ENCODE data around the gene UBE2D2.

UBE2D2 gene

DNA sequence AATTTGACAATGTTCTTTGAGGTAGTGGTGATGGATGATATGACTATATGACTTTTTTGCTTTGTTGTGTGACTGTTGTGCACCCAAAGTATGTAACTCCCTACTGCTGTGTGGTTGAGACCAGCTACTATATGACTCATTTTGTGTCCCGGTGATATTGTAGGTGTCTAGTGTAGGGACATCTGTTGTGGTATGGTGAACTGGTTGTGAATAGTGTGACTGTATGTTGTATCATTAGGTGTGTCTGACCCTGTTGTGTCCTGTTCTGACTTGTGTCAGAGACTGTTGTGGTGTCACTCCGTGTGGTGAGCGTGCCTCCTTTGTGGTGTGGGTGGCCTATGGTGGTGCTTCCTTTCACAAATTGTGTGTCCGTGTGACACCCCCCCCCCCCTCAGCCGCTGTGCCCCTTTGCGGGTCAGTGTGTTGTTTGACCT lies 75.9 kb downstream of the UBE2D2 start:
- no peak for FAIRE-seq

DNA sequence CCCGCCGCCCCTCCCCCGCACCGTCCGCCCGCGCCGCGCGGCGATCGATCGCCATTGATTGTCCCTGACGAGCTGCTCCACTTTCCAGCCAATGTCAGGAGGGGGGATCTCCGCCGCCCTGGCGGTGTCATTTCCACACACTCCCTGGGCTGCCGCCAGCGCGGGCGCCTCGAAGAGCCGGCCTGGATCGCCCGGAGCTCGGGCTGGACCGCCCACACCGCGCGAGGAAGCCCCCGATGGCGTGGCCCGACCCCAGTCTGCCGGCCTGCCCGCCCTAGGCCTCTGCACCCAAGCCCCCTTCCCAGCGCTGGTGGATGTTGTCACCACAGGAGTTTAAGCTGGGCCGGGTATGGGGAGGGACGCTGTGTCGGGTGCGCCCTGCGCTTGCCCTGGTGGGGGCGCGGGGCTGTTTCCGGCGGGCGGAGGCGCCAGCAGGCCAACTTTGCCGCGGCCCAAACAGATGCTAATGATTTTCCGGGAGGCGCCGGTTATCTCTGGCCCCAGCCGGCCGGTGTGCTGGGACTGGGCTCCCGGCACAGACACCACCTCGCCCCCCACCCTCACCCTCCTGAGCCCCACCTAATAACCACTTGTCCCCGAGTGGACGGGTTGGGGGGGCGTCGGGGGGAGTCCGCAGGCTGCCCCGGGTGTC lies 76.4 kb downstream of the UBE2D2 start:
- no peak for FAIRE-seq

DNA sequence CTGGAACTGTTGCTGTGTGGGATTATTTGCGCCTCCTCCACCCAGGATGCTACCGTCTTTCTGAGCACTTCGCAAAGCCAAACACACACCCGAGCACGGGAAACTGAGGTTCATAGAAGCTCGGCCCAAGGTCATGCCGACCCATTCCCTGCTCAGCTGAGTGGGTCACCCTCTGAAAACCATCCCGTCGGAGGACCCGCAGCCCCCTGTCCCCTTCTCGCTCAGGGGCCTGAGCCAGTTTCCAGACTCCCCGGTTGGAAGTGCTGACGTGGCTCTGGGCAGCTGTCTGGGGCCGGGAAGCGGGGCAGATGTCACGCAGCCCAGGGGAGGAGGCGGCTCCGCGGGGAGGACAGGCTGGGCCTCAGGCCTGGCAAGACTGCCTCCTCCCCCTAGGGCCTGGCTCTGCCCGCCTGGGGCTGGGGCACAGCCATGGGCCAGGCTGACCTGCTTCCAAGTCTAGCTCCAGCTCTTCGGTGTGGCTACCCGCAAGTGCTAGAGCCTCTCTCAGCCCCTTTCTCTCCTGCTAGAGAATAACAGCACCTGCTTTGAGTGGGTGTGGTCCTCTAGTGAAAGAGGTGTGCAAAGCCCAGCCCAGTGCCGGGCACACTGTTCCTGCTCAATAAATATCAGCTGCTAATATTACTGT lies 77.1 kb downstream of the UBE2D2 start:
- FAIRE-seq, result no peak

DNA sequence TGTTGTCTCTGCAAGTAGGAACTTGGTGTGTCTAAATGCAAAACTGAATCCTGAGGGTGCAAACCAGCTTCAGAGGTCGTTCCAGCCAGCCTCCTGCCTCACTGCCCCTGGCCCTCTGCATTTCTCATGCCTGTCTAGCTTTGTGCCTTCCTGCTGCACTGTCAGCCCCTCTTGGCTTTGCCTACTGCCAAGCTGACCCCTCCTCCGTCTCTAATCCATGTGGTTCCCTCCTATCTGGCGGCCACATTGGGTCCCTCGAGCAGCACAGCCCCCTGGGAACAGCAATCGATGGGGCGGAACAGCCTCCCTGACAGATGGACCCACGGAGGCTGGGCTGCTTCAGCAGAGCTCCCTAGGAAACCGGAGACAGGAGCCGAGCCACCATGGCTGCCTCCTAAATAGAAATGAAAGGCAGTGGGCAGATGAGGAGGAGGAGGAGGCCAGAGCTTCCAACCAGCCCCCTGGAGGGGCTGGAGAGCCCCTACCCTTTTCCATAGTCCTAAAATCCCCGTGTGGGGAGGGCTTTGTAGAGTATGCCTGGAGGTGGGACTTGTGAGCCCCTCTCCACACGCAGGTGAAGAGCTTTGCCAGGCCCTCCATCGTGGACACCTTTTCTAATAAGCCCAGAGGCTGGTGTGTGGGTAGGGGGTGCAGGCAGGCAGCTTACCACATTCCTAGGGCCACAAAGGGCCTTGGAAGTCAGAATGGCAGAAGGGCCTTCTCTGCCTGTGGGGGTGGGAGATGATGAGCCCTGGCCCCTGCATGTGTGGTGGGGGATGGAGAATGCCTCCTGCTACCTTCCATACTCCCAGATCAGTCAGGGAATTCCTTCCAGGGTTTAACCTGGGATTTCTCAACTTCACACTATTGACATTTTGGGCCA lies 77.8 kb downstream of the UBE2D2 start:
- no peak for FAIRE-seq

DNA sequence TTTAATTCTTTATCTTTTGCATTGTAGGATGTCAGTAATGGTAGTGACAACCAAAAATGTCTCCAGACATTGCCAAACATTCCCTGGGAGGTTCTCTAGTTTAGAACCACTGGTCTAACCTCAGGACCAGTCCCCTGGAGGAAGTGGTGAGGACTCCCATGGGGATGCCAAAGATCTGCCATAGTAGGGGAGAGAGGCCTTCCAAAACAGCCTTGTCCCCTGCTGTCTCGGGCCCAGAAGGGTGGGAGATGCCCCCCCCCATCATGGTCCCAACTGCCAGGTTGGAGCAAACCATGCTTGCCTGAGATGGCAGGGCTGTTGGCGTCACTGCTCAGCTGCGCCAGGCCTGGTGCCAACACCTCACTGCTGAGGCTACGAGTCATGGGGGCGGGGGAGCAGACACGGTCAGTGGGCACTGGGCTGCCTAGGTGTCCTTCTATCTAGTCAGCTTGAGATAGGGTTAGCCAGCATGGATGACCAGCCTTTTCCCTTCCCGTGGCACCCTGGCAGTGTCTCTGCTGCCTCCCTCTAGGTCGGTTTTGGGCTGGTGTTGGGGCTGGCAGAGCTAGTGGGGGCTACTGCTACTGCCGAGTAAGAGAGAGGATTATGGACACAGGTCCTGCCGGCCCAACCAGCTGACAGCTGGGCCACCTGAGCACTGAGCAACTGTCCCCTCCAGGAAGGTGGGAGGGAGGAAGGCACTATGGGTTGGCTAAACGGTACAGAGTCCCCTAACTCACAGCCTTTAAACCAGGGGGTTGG lies 78.7 kb downstream of the UBE2D2 start:
- FAIRE-seq, result no peak

DNA sequence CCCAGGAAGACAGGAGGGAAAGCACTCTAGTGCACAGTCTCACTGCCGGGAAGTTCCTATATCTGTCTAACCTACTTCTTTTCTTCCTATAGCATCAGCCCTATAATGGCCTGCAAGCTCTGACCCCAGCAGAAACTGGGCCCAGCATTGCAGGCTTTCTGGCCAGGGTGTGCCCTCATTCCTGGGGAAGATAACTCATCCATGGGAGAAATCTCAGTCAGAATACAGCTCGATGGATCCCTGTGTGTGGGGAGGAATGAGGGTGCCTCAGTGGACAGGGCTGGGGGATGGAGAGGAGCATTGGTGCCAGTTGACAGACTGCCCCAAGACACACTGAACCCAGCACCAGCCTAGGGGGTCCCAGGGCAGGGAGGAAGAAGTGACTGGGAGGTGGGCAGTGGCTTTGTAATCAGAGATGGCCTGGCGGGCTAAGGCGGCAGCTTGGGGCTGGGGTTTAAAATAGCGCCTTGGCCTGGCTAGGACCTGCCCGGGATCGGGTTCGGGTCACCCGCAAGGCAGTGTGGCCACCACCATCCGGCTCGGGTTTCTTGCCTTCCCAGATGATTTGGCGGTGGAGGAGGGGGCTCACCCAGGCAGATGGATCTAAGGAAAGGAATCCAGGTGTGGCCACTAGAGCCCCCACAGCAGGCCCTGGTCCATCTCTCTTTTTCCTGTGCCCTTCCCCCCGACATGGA lies 79.4 kb downstream of the UBE2D2 start:
- FAIRE-seq, result no peak

DNA sequence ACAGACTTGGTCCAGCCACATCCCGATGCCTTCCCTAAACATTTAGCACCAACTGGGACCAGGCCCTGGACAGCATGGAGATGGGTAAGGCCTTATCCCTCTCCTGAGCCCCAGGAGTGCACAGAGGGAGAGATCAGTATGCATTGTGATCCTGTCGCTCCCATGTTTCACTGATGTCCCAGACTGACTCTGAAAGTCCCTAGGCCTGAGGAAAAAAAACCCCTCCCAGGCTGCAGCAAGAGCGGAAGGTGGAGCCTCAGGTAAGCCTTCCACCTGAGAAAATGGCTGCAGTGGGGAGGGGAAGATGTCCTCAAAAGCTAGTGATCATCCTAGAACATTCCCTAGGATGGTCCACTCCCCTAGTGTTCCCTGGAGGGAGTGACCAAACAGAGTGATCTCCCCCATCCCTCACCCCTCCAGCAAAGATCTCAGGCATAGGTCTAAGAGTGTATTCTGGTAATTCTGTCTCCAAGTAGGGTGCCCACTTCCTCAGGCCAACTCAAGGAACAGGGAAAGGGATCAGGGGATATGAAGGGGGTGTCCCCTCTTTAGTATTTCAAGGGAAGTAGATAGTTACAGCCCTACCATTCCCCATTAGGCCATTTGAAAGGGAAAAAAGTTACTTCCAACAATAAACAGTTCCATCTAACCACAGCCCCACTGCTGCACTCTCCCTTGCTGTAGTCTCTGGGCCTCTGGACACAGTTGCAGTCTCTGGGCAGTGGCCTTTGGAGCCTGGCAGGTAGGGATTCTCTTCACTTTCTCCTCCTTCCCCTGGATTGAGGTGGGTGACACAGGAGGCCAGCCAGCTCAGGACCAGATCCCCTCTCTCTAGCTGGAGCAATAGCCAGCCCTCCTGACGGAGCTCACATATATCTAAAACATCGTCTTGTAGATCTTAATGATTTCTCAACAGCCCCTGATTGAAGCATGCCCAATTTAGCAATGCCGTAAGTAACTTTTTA lies 80.3 kb downstream of the UBE2D2 start:
- FAIRE-seq, result no peak

DNA sequence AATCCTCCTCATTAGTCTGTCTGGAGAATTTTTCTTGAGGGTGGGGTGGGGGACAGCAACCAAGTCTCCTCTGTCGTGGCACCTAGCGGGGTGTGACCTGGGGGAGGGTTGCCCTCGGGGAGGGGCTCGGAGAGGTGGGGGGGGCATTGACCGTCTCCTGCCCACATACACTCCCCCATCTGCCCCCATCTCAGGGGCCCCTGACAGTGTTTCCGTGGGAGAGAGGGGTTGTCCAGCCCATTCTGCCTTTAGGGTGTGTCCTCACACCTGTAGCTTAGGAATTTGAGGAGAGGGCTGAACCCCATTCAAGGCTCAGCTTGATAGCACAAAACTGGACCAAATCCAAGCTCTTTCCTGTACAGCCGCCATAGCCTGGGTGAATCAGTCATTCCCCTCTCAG lies 81.1 kb downstream of the UBE2D2 start:
- no peak for FAIRE-seq

DNA sequence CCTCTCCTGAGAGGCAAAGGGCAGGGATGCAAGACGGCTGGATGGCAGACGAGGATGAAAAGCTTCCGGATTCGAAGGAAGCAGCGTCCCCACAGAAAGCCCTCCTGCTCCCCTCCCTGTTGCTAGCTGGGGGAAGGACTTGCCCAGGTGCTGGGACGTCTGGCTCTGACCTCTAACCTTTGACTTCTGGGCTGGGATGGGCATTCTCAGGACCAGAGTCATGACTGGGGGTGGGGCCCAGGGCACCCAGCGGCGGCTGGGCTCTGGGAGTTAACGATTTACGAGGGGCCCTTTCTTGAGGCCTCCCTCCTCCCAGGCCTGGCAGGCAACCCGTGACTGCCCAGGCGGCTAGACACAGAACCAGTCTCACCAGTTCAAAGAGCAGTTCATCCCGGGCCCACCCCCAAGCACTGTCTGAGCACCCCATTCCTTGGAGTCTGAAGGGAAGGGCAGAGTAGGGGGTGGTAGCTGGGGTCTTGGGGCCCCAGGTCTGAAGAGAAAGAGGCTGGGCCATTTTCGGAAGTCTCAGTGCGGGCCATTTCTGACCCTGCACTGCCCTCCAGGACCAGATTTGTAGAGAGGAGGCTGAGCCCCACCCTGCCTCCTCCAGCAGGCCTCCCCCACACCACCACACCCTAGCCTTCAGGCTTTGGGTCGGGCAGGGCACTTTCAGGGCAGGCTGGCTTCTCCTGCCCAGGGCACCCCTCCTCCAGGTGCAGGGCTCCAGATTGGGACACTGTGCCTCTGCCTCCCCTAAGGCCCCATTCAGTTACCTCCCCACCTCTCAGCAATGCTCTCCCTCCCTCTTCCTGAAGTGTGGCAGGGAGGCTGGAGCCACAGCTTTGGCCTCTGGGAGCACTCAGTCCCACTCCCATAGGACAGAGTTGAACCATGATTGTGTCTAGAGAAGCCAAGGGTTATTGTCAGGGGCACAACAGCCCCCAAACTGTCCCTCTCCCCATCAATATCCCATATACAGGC lies 82.0 kb downstream of the UBE2D2 start:
- no peak for FAIRE-seq

DNA sequence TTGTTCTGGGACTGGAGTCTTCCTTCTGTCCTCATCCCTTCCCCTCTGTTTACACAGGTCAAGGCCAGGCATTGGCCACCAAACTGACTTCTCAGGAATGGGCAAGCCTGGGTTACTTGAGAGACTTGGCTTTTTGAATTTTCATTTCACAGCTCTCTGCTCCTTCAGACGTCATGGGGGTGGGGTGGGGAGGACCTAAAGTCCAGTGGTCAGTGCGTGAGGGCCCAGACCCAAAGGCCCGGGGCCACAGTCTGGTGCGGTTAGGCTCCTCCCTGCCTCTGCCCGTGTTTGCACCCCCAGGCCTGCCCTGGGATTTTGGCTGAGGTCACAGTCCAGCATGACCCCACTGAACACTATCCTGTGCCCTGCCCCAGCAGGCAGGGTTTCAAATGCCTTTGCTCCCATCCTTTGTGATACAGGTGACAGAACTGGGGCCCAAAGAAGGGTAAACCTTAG lies 82.9 kb downstream of the UBE2D2 start:
- FAIRE-seq, result no peak

DNA sequence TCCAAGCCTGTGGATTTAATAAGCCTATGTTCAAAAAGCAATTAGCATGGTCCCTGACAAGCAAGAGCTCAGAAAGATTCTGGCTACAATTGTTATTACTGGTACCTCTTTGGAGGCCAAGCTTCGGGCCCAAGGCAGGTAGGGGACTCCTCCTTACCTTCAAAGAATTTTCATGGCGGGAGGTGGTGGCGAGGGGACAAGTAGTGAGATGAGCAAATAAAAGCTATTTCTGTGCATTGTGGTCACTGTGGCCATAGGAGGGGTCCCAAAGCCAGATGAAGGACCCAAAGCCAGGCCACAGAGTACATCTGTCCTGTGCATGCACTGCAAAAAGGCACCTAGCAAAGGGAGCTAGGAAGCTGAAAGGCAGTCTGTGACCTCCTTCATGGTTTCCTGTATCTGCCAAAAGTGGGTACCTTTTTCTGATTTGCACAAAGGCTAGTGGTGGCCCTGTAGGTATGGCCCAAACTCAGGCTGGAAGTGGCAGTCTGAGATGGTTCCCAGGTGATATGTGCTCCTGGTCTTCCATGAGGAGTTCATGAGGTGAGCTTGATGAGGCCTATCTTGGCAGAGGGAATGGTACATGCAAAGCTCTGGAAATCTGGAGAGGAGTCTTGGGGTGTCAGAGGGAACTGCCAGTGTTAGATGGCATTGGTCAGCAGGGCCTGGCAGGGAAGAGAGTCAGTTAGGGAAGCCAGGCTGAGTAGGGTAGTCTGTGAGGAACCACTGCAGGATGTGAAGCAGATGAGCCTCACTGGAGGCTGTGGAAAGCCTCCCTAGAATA lies 83.7 kb downstream of the UBE2D2 start:
- FAIRE-seq, result no peak

DNA sequence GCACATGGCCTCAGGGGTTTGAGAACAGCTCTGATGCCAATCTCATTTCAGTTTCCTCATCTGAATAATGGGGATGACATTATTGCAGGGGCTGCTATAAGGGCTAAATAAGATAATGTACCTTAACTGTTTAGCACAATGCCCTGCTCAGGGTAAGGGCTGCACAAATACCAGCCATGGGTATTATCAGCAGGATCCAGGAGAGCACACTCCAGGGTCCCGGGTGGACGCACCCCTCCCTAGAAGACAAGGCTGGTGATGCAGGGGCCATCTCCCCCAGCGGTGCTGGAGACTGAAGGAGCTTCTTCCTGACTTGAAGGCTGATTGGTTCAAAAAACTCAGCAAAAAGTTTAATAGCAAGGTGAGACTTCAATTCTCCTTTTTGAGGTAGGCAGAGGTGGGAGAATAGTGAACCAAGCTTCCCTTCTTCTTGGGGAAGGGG lies 84.3 kb downstream of the UBE2D2 start:
- no peak for FAIRE-seq

DNA sequence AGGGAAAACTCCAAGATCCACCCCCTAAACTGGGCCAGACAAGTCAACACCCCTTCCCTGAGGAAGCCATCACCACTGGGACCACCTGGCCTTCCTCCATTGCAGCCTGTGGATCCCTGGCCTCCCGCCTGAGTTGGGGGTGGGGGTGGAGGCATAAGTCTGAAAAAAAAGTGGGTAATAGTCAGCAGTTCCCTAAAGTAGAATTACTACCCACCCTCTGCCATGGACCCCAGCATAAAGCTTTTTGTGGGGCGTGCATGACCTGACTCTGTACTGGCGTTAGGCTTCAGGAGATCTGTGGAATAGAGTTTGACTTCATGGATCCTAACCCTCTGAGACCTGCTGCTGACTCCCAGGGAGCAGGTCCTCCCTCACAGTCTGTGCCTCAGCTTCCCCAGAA lies 85.0 kb downstream of the UBE2D2 start:
- FAIRE-seq, result no peak

DNA sequence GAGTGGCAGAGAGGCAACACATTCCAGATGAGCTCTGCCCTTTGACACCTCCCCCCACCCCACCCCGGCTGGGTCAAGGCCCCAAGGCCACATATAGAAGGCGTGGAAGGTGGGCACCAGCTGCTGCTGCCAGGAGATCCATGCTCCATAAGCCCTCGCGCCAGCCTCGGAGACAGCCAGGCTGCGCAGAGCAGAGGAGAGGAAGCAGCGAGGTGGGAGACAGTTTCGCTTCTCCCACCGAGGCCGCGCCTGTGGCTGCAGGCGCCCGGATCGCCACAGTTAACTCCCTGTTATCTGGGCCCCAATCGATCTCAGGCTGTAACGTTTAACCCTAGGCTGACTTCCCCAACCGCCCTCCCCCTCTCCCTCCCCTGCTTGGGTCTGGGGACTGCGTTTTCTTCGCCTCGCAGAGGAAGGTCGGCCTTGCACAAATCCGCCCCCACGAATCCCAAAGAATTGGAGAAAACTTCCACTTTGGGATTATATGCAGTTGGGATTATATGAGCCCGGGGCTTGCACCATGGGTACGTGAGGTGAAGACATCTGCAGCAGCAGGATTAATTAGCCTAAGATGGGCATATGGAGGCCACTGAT lies 85.9 kb downstream of the UBE2D2 start:
- no peak for FAIRE-seq

DNA sequence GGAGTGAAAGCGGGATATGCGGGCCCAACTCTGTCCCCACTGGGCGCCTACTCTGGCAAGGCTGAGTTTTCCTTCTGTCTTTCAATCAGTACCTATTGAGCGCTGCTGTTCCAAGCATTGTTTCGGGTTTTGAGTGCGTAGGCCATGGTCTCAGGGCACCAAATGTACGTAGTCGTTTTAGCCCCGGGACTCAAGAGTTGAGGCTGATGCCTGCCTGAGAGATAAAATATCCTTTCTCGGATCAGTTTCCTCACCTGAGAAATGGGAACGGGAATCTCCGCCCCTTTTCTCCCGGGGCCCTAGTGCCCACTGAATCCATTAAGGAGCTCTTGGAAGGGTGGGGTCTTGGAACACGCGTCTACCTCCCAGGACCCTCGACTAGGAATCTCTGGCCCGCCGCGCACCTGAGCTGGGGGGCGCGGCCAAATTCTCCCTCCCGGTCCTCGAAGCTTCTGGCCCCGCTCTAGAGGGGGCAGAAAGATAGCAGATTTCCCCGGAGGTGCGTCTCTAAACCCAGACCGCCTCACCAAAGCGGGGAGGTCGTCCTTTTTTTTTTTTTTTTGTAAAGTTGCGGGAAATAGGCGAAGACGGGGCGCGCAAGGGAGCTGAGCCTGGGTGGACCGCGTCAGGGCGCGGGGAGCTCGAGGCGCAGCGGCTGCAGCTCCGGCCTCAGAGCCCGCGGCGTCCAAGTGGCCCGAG lies 86.5 kb downstream of the UBE2D2 start:
- FAIRE-seq, result no peak

DNA sequence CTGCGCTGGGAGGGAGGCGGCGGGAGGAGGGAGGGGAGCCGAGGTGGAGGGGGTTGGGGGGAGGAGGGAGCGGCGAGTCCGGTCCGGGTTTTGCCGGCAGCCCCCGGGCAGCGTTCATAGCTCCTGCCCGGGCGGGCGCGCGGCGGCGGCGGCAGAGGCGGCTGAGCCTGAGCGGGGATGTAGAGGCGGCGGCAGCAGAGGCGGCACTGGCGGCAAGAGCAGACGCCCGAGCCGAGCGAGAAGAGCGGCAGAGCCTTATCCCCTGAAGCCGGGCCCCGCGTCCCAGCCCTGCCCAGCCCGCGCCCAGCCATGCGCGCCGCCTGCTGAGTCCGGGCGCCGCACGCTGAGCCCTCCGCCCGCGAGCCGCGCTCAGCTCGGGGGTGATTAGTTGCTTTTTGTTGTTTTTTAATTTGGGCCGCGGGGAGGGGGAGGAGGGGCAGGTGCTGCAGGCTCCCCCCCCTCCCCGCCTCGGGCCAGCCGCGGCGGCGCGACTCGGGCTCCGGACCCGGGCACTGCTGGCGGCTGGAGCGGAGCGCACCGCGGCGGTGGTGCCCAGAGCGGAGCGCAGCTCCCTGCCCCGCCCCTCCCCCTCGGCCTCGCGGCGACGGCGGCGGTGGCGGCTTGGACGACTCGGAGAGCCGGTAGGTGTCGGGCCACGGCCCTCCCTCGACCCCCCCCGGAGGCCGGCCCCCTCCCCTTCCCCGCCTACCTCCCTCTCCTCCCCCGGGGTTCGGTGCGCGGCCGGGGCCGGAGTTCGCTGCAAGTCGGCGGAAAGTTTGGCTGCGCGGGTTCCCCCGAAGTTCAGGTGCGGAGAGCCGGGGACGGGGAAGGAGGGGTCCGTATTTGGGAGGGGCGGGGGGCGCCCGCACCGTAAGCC lies 87.3 kb downstream of the UBE2D2 start, which contains the start of gene CXXC5:
TSS of gene CXXC5 (plus strand) at position 145 of the 877 bp plus-strand sequence. CDS start 32,175 bp downstream, outside the sequence.
- FAIRE-seq, result no peak
